K562 (cell line): ENCODE results near the gene WASF3.

Experiments
- CTCF ChIP-seq, 3 experiments: IDR thresholded peaks in 2 of 3; conservative IDR thresholded peaks in 1 of 3; 2 replicates each; pipeline ENCODE4 v1.5.1; 2011 to 2012; ENCODE audit warnings: low read length in 3 of 3, mild to moderate bottlenecking in 3 of 3, control low read depth in 2 of 3, improper control_type of control experiment in 1 of 3, inconsistent platforms in 1 of 3, low read depth in 1 of 3, mixed read lengths in 1 of 3, moderate library complexity in 1 of 3; ENCODE audit not compliant: insufficient read depth in 2 of 3
- EP300 ChIP-seq: IDR thresholded peaks from 2 replicates; pipeline ENCODE4 v1.6.1; 2012; ENCODE audit warnings: low read length, improper control_type of control experiment
- KLF13 ChIP-seq: fragments of 450-650 bp; IDR thresholded peaks from 2 replicates; pipeline ENCODE4 v1.6.1; 2016; ENCODE audit warnings: missing genetic modification characterization, low read depth, mild to moderate bottlenecking, missing compliant biosample characterization, moderate library complexity, borderline replicate concordance
- NFXL1 ChIP-seq: fragments of 450-650 bp; formaldehyde crosslinking; IDR thresholded peaks from 2 replicates; pipeline ENCODE4 v1.4.0; 2021; ENCODE audit warnings: mild to moderate bottlenecking
- POLR2AphosphoS2 ChIP-seq: IDR thresholded peaks from 2 replicates; pipeline ENCODE4 v1.6.1; 2012; ENCODE audit warnings: low read length, improper control_type of control experiment
- POLR2AphosphoS5 ChIP-seq: IDR thresholded peaks from 2 replicates; pipeline ENCODE4 v1.6.1; 2011; ENCODE audit warnings: mild to moderate bottlenecking, low read depth, low read length, moderate library complexity; ENCODE audit not compliant: control insufficient read depth, insufficient read depth
- YY1 ChIP-seq, 3 experiments: IDR thresholded peaks; 2 replicates each; pipeline ENCODE4 v1.6.1; 2011; ENCODE audit warnings: low read length in 2 of 3, mild to moderate bottlenecking in 2 of 3, moderate library complexity in 2 of 3, borderline replicate concordance in 1 of 3, control low read depth in 1 of 3, low read depth in 1 of 3; ENCODE audit not compliant: insufficient read depth in 3 of 3, insufficient replicate concordance in 2 of 3, control insufficient read depth in 1 of 3, insufficient read length in 1 of 3; ENCODE audit errors: extremely low read depth in 1 of 3
- ZNF12 ChIP-seq: sonication (generic); formaldehyde crosslinking; IDR thresholded peaks from 2 replicates; pipeline ENCODE4 v1.4.0; 2020; ENCODE audit warnings: mild to moderate bottlenecking, missing genetic modification reagents
- ZNF589 ChIP-seq: fragments of 200-800 bp; sonication (Bioruptor generic); IDR thresholded peaks from 2 replicates; pipeline ENCODE4 v1.6.1; 2016; ENCODE audit warnings: low read depth, missing genetic modification characterization, missing compliant biosample characterization
- TF ChIP-seq, protein P1 (sequence below): sonication (generic); formaldehyde crosslinking; IDR thresholded peaks from 2 replicates; pipeline ENCODE4 v1.8.1; 2022; ENCODE audit warnings: missing genetic modification reagents
- TF ChIP-seq, protein P2 (sequence below): fragments of 200-800 bp; sonication (Bioruptor generic); IDR thresholded peaks from 2 replicates; pipeline ENCODE4 v1.6.1; 2016; ENCODE audit warnings: missing genetic modification characterization, missing compliant biosample characterization

DNA sequence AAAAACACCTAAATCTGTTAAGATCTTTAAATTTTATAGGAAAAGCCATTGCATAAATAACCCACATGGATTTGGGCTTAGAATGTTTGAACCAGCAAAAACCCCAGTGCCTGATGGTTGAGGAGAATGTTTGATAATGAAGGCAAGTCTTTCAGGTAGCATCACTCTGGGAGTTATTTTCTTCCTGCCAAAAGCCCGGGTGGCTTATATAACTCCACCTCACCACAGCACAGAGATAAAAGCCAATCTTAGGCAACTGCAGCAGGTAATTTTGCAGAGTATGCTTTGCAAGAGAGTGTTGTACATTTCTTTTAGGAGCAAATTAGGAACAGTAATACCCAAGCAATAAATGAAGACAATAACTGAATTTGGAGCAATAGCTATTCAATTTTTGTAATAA, 7.8 kb upstream of the WASF3 start:
- TF ChIP-seq, protein P1, sequence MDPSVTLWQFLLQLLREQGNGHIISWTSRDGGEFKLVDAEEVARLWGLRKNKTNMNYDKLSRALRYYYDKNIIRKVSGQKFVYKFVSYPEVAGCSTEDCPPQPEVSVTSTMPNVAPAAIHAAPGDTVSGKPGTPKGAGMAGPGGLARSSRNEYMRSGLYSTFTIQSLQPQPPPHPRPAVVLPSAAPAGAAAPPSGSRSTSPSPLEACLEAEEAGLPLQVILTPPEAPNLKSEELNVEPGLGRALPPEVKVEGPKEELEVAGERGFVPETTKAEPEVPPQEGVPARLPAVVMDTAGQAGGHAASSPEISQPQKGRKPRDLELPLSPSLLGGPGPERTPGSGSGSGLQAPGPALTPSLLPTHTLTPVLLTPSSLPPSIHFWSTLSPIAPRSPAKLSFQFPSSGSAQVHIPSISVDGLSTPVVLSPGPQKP = no peak
- TF ChIP-seq ZNF12 (no peak), ZNF589 (no peak), CTCF (IDR thresholded peaks at IDR 0.05 in 2 of 3, conservative IDR thresholded peaks at IDR 0.05 in 1 of 3; ENCODE audit: insufficient read depth in 2 of 3, low read depth in 1 of 3, low read length in 3 of 3) (no peak), POLR2AphosphoS5 (no peak), POLR2AphosphoS2 (no peak), YY1 (IDR thresholded peaks at IDR 0.05; ENCODE audit: borderline replicate concordance in 1 of 3, control insufficient read depth in 1 of 3, extremely low read depth in 1 of 3, insufficient read depth in 3 of 3, insufficient read length in 1 of 3, insufficient replicate concordance in 2 of 3, low read depth in 1 of 3, low read length in 2 of 3) (no peak), KLF13 (tag) (no peak), EP300 (no peak), NFXL1 (CRISPR knock-in tag) (no peak)
- TF ChIP-seq, protein P2, sequence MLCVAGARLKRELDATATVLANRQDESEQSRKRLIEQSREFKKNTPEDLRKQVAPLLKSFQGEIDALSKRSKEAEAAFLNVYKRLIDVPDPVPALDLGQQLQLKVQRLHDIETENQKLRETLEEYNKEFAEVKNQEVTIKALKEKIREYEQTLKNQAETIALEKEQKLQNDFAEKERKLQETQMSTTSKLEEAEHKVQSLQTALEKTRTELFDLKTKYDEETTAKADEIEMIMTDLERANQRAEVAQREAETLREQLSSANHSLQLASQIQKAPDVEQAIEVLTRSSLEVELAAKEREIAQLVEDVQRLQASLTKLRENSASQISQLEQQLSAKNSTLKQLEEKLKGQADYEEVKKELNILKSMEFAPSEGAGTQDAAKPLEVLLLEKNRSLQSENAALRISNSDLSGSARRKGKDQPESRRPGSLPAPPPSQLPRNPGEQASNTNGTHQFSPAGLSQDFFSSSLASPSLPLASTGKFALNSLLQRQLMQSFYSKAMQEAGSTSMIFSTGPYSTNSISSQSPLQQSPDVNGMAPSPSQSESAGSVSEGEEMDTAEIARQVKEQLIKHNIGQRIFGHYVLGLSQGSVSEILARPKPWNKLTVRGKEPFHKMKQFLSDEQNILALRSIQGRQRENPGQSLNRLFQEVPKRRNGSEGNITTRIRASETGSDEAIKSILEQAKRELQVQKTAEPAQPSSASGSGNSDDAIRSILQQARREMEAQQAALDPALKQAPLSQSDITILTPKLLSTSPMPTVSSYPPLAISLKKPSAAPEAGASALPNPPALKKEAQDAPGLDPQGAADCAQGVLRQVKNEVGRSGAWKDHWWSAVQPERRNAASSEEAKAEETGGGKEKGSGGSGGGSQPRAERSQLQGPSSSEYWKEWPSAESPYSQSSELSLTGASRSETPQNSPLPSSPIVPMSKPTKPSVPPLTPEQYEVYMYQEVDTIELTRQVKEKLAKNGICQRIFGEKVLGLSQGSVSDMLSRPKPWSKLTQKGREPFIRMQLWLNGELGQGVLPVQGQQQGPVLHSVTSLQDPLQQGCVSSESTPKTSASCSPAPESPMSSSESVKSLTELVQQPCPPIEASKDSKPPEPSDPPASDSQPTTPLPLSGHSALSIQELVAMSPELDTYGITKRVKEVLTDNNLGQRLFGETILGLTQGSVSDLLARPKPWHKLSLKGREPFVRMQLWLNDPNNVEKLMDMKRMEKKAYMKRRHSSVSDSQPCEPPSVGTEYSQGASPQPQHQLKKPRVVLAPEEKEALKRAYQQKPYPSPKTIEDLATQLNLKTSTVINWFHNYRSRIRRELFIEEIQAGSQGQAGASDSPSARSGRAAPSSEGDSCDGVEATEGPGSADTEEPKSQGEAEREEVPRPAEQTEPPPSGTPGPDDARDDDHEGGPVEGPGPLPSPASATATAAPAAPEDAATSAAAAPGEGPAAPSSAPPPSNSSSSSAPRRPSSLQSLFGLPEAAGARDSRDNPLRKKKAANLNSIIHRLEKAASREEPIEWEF (CRISPR knock-in tag) = no peak
